BLaER1 treated with 17β-estradiol and CSF1 and Interleukin-3, amounts not matched to agents 10 nM and 100 nM (cell line): ENCODE data around the gene PPP1R9A.

Experiments used
- H3K27ac ChIP-seq, 11 experiments: shearing (Covaris generic); formaldehyde crosslinking; 2 replicates each; pipeline ENCODE4 v1.8.1; 2022
- H3K27me3 ChIP-seq, 11 experiments: shearing (Covaris generic); formaldehyde crosslinking; 2 replicates each; pipeline ENCODE4 v1.8.1; 2022
- H3K36me3 ChIP-seq, 11 experiments: shearing (Covaris generic); formaldehyde crosslinking; 2 replicates each; pipeline ENCODE4 v1.8.1; 2022
- H3K4me1 ChIP-seq, 10 experiments: shearing (Covaris generic); formaldehyde crosslinking; 2 replicates each; pipeline ENCODE4 v1.8.1; 2022
- H3K4me2 ChIP-seq, 11 experiments: shearing (Covaris generic); formaldehyde crosslinking; 2 replicates each; pipeline ENCODE4 v1.8.1; 2022
- H3K4me3 ChIP-seq, 10 experiments: shearing (Covaris generic); formaldehyde crosslinking; 2 replicates each; pipeline ENCODE4 v1.8.1; 2022
- H3K9ac ChIP-seq, 11 experiments: shearing (Covaris generic); formaldehyde crosslinking; 2 replicates each; pipeline ENCODE4 v1.8.1; 2022
- H3K9me3 ChIP-seq, 11 experiments: shearing (Covaris generic); formaldehyde crosslinking; replicated peaks in 1 of 11; 2 replicates each; pipeline ENCODE4 v1.8.1; 2022
- H4K20me1 ChIP-seq, 11 experiments: shearing (Covaris generic); formaldehyde crosslinking; 2 replicates each; pipeline ENCODE4 v1.8.1; 2022
- Cebpa-rat ChIP-seq, 11 experiments: shearing (Covaris generic); IDR thresholded peaks; 2 replicates each; pipeline ENCODE4 v1.8.1; 2022

The PPP1R9A gene

DNA sequence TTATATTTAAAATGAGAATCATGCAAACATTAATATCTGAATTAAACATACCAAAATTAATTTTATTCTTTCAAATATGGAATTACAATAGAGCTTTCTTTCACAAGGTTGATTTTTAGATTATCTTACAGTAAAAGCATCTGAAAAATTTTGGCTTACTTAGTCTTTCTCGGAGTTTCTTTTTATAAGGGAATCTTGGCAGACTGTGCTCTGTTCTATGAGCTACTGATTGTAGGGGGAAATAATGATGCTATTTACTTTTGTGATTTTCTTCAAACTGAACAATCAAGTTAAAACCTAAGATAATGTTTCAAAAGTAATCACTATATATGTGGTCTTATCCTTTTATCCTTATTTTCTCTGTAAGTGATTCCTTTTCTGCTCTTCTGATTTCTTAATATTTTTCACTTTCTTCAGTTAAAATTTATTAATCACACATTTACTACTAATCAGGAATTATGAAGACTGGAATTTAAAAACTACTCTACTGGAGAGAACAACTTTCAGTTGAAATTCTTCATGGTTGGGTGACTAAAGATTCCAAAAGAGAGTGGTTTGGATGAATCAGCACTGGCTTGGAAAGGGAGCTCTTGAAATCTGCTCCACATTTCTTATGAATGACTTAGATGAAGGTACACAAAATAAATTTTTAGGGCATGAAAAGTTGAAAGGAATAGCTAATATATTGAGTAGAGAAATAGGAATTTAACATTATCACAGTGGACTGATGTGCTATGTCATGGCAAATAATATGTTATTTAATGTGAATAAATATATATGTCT lies 103.9 kb downstream of the PPP1R9A start:
- Histone ChIP-seq H3K27ac (no peak overlapping the region), H3K27me3 (no peaks in the 10 kb centered on the region), H3K4me2 (no peak overlapping the region), H4K20me1 (no peaks in the 10 kb centered on the region), H3K36me3 (no peaks in the 10 kb centered on the region), H3K9ac (no peak overlapping the region), H3K4me3 (no peak overlapping the region), H3K9me3 (no peaks in the 10 kb centered on the region), H3K4me1 (no peaks in the 10 kb centered on the region)
- TF ChIP-seq Cebpa-rat (IDR thresholded peaks at IDR 0.05): no peak

DNA sequence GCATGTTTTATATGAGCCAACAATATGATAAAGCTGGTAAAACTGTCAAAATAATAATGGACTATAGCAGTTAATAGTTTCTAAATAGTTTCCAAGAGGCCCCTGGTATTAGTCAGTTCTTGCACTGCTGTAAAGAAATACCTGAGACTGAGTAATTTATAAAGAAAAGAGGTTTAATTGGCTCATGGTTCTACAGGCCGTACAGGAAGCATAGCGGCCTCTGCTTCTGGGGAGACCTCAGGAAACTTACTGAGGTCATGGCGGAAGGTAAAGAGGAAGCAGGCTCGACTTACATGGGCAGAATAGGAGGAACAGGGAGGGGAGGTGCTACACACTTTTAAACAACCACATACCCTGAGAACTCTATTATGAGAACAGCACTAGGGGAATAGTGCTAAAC lies 104.6 kb downstream of the PPP1R9A start:
- no peaks in the 10 kb centered on the region for H3K9me3 ChIP-seq
- H3K27ac ChIP-seq: no peak overlapping the region
- H3K36me3 ChIP-seq: no peaks in the 10 kb centered on the region
- no peaks in the 10 kb centered on the region for H4K20me1 ChIP-seq
- H3K27me3 ChIP-seq: no peaks in the 10 kb centered on the region
- TF ChIP-seq Cebpa-rat (IDR thresholded peaks at IDR 0.05): no peak
- H3K4me1 ChIP-seq: no peaks in the 10 kb centered on the region
- H3K4me2 ChIP-seq: no peak overlapping the region
- no peak overlapping the region for H3K4me3 ChIP-seq
- no peak overlapping the region for H3K9ac ChIP-seq

DNA sequence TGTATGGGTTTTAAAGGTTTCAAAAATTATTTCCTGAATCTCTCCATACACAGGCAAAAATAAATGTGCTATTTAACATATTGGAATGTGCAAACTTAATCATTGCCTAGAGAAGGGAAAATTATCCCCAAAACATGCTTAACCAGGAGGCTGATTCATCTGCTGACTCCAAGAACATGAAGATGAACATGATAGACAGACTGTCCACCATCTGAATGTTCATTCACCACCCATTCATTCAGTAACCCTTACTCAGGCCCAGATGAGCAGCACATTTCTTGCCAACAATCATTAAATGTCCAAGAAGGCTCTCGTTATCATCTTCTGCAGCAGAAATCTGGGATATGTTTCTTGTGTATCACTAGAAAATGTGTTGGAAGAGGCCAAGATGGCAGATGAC lies 110.6 kb downstream of the PPP1R9A start:
- Histone ChIP-seq H3K4me2 (no peak overlapping the region), H3K27me3 (no peaks in the 10 kb centered on the region), H4K20me1 (no peaks in the 10 kb centered on the region), H3K4me3 (no peak overlapping the region), H3K36me3 (no peaks in the 10 kb centered on the region), H3K4me1 (no peaks in the 10 kb centered on the region), H3K9ac (no peak overlapping the region), H3K9me3 (peaks cover 0 to 5% (median 0%) of the 10 kb centered on the region in 11 experiments; a peak in 1 of 22 replicates), H3K27ac (no peak overlapping the region)
- TF ChIP-seq Cebpa-rat (IDR thresholded peaks at IDR 0.05): no peak

DNA sequence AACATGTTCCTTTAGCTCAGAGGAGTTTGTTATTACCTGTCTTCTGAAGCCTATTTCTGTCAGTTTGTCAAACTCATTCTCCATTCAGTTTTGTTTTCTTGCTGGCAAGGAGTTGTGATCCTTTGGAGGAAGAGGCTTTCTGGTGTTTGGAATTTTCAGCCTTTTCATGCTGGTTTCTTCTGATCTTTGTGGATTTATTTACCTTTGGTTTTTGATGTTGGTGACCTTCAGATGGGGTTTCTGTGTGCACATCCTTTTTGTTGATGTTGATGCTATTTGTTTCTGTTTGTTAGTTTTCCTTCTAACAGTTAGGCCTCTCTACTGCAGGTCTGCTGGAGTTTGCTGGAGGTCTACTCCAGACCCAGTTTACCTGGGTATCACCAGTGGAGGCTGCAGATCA lies 118.6 kb downstream of the PPP1R9A start:
- Histone ChIP-seq H3K9ac (no peak overlapping the region), H3K27me3 (no peaks in the 10 kb centered on the region), H3K4me2 (no peak overlapping the region), H3K36me3 (no peaks in the 10 kb centered on the region), H3K9me3 (peaks cover 16 to 41% (median 24%) of the 10 kb centered on the region in 11 experiments; a peak in 21 of 22 replicates), H3K4me3 (no peak overlapping the region), H4K20me1 (no peaks in the 10 kb centered on the region), H3K4me1 (peaks cover 0 to 6% (median 0%) of the 10 kb centered on the region in 10 experiments; a peak in 1 of 20 replicates), H3K27ac (no peak overlapping the region)
- no peak for TF ChIP-seq Cebpa-rat (IDR thresholded peaks at IDR 0.05)

DNA sequence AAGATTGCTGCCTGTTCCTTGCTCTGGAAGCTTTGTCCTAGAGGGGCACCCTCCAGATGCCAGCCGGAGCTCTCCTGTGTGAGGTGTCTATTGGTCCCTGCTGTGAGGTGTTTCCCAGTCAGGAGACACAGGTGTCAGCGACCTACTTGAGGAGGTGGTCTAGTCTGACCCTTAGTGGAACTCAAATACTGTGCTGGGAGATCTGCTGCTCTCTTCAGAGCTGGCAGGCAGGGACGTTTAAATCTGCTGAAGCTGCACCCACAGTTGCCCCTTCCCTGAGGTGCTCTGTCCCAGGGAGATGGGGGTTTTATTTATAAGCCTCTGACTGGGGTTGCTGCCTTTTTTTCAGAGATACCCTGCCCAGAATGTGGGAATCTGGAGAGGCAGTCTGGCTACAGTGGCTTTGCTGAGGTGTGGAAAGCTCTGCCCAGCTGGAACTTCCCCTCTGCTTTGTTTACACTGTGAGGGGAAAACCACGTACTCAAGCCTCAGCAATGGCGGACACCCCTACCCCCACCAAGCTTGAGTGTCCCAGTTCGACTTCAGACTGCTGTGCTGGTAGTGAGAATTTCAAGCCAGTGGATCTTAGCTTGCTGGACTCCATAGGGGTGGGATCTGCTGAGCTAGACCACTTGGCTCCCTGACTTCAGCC lies 119.2 kb downstream of the PPP1R9A start:
- no peak for TF ChIP-seq Cebpa-rat (IDR thresholded peaks at IDR 0.05)
- Histone ChIP-seq H3K4me1 (peaks cover 0 to 6% (median 0%) of the 10 kb centered on the region in 10 experiments; a peak in 1 of 20 replicates), H3K9ac (no peak overlapping the region), H4K20me1 (no peaks in the 10 kb centered on the region), H3K4me3 (no peak overlapping the region), H3K36me3 (no peaks in the 10 kb centered on the region), H3K27ac (no peak overlapping the region), H3K27me3 (no peaks in the 10 kb centered on the region), H3K9me3 (peaks cover 16 to 41% (median 24%) of the 10 kb centered on the region in 11 experiments; a peak in 21 of 22 replicates), H3K4me2 (no peak overlapping the region)

DNA sequence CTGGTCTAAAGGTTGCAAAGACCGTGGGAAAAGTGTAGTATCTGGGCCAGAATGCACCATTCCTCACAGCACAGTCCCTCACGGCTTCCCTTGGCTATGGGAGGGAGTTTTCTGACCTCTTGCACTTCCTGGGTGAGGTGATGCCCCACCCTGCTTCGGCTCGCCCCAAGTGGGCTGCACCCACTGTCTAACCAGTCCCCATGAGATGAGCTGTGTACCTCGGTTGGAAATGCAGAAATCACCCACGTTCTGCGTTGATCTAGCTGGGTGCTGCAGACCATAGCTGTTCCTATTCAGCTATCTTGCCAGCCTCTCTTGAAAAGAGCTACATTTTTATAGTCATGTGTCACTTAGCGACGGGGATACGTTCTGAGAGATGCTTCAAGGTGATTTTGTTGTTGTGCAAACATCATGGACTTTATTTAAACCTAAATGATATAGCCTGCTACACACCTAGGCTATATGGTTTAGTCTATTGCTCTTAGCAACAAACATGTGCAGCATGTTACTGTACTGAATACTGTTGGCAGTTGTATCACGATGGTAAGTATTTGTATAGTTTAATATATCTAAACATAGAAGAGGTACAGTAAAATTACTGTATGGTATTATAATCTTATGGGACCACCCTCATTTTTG lies 120.0 kb downstream of the PPP1R9A start:
- H3K4me2 ChIP-seq: no peak overlapping the region
- no peak overlapping the region for H3K4me3 ChIP-seq
- H4K20me1 ChIP-seq: no peaks in the 10 kb centered on the region
- TF ChIP-seq Cebpa-rat (IDR thresholded peaks at IDR 0.05): no peak
- H3K4me1 ChIP-seq: peaks cover 0 to 6% (median 0%) of the 10 kb centered on the region in 10 experiments; a peak in 1 of 20 replicates
- H3K36me3 ChIP-seq: no peaks in the 10 kb centered on the region
- no peak overlapping the region for H3K27ac ChIP-seq
- no peaks in the 10 kb centered on the region for H3K27me3 ChIP-seq
- H3K9ac ChIP-seq: no peak overlapping the region
- peaks cover 16 to 41% (median 24%) of the 10 kb centered on the region in 11 experiments; a peak in 21 of 22 replicates for H3K9me3 ChIP-seq

DNA sequence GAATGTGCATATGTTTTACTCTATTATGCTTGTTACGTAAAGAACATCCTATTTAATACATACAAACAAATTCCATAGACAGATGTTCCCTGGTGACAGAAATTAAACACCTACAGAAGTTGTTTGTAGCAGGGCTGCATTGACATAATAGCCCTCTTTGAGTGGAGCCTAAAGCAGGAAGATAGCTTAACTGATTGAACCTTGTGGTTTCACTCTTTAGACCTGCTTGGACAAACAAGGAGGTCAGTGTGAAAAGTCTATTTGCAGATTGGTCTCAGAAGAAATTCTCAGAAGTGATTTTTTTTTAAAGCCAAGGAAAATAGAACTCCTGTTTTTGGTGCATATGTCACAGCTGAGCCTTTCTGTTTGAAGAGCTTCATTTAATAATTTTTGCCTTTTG lies 121.3 kb downstream of the PPP1R9A start:
- no peak for TF ChIP-seq Cebpa-rat (IDR thresholded peaks at IDR 0.05)
- H3K36me3 ChIP-seq: no peaks in the 10 kb centered on the region
- H3K27me3 ChIP-seq: no peaks in the 10 kb centered on the region
- peaks cover 0 to 6% (median 0%) of the 10 kb centered on the region in 10 experiments; a peak in 1 of 20 replicates for H3K4me1 ChIP-seq
- H4K20me1 ChIP-seq: no peaks in the 10 kb centered on the region
- H3K4me2 ChIP-seq: no peak overlapping the region
- H3K9me3 ChIP-seq: peaks cover 13 to 36% (median 24%) of the 10 kb centered on the region in 11 experiments; a peak in 21 of 22 replicates
- H3K4me3 ChIP-seq: no peak overlapping the region
- H3K9ac ChIP-seq: no peak overlapping the region
- H3K27ac ChIP-seq: no peak overlapping the region

DNA sequence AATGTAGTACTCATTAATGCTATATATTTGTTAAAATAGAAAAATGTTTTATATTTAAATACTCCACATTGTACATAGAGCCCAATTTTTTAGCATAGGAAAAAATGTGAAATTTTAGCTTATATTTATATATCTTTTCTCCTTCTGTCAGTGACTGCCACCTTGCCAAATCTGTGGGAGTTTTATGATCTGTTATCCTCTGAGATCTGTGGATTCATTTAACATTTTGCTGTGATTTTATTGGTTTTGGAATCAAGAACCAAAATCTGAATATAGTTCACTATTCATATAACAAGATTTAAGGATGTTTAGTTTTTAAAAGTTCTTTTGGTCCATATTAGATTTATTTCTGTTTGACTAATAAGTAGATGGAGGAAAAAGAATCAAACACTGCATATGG lies 127.9 kb downstream of the PPP1R9A start:
- Histone ChIP-seq H3K27me3 (no peaks in the 10 kb centered on the region), H3K27ac (no peak overlapping the region), H3K9ac (no peak overlapping the region), H3K4me3 (no peak overlapping the region), H4K20me1 (no peaks in the 10 kb centered on the region), H3K36me3 (no peaks in the 10 kb centered on the region), H3K4me2 (no peak overlapping the region), H3K9me3 (no peaks in the 10 kb centered on the region), H3K4me1 (no peaks in the 10 kb centered on the region)
- TF ChIP-seq Cebpa-rat (IDR thresholded peaks at IDR 0.05): no peak

DNA sequence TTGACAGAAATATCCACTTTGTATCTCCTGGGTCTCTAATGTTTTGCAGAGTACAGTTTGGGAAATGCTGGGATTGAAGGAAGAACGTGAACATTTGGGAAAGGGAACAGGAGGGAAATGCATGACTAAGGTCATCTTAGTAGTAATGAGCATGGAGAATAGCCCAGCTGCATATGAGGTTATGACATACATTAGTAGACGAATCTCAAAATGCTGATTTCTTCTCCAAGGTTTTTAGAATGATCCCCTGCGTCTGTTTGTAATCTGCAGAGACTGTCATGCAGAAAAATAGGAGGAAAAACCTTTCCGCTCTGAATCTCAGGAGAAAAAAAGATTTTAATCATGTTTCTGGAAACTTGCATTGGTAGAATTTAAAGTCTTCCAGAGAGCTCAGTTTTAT lies 133.6 kb downstream of the PPP1R9A start:
- no peak overlapping the region for H3K9ac ChIP-seq
- no peaks in the 10 kb centered on the region for H3K9me3 ChIP-seq
- no peak for TF ChIP-seq Cebpa-rat (IDR thresholded peaks at IDR 0.05)
- H3K4me2 ChIP-seq: no peak overlapping the region
- no peaks in the 10 kb centered on the region for H3K4me1 ChIP-seq
- no peak overlapping the region for H3K27ac ChIP-seq
- H3K27me3 ChIP-seq: no peaks in the 10 kb centered on the region
- no peak overlapping the region for H3K4me3 ChIP-seq
- H4K20me1 ChIP-seq: no peaks in the 10 kb centered on the region
- no peaks in the 10 kb centered on the region for H3K36me3 ChIP-seq
